GM12801 (cell line): ENCODE results near the gene LRFN2.

Source experiments
- CTCF ChIP-seq: IDR thresholded peaks from one replicate; pipeline ENCODE4 v1.5.1; 2011; ENCODE audit warnings: control low read depth; ENCODE audit not compliant: insufficient read length; ENCODE audit errors: extremely low read depth

LRFN2 gene

GRCh38 chr6:40545954-40546353 is 41.2 kb downstream of the LRFN2 start:
- no peak for TF ChIP-seq CTCF

GRCh38 chr6:40543776-40544175 is 43.4 kb downstream of the LRFN2 start:
- TF ChIP-seq CTCF, result no peak

GRCh38 chr6:40543146-40543545 is 44.0 kb downstream of the LRFN2 start:
- no peak for TF ChIP-seq CTCF

- TF ChIP-seq CTCF, result no peak
Observed at GRCh38 chr6:40542175-40542764, 44.9 kb downstream of the LRFN2 start.

- no peak for TF ChIP-seq CTCF
Observed at GRCh38 chr6:40541556-40542174, 45.5 kb downstream of the LRFN2 start.

GRCh38 chr6:40540790-40541189 is 46.4 kb downstream of the LRFN2 start:
- TF ChIP-seq CTCF, result no peak

- no peak for TF ChIP-seq CTCF
Observed at GRCh38 chr6:40539853-40540252, 47.3 kb downstream of the LRFN2 start.
